22Rv1 (cell line): ENCODE measurements around the gene IVD.

Source experiments
- H3K27ac ChIP-seq: fragments of 450-650 bp; 2 replicates; pipeline ENCODE4 v1.5.1; 2017
- CTCF ChIP-seq: fragments of 450-650 bp; IDR thresholded peaks from 2 replicates; pipeline ENCODE4 v1.5.1; 2017; ENCODE audit warnings: mild to moderate bottlenecking
- ZFX ChIP-seq: fragments of 450-650 bp; IDR thresholded peaks from 2 replicates; pipeline ENCODE4 v1.6.1; 2017; ENCODE audit warnings: antibody characterized with exemption, borderline replicate concordance

IVD gene

GRCh38 chr15:40367686-40368611 is 37.6 kb upstream of the IVD start:
- H3K27ac ChIP-seq, result peak overlapping the region; percentile 67
- peak; percentile 100 for TF ChIP-seq CTCF
- no peak for TF ChIP-seq ZFX

GRCh38 chr15:40368719-40369473 is 36.7 kb upstream of the IVD start:
- H3K27ac ChIP-seq, result peak overlapping the region; percentile 67; the same call in 1 of the 2 replicates
- no peak for TF ChIP-seq ZFX
- no peak for TF ChIP-seq CTCF

- TF ChIP-seq ZFX, result no peak
- TF ChIP-seq CTCF, result no peak
- H3K27ac ChIP-seq, result no peak overlapping the region
Observed at GRCh38 chr15:40369474-40369869, 36.1 kb upstream of the IVD start.

GRCh38 chr15:40369971-40370370 is 35.6 kb upstream of the IVD start:
- no peak for TF ChIP-seq CTCF
- no peak for TF ChIP-seq ZFX
- no peak overlapping the region for H3K27ac ChIP-seq

GRCh38 chr15:40372981-40373380 is 32.6 kb upstream of the IVD start:
- TF ChIP-seq ZFX (no peak), CTCF (no peak)
- no peak overlapping the region for H3K27ac ChIP-seq

- no peak overlapping the region for H3K27ac ChIP-seq
- TF ChIP-seq ZFX, result no peak
- TF ChIP-seq CTCF, result no peak
Observed at GRCh38 chr15:40377606-40378005, 28.0 kb upstream of the IVD start.

GRCh38 chr15:40379374-40379773 is 26.2 kb upstream of the IVD start:
- H3K27ac ChIP-seq, result no peak overlapping the region
- TF ChIP-seq CTCF (no peak), ZFX (no peak)
